ENCODE results near the gene PIEZO2.
"Not testable (repeated sequence)": the region's sequence is repeated elsewhere in the genome, so short reads cannot be mapped to it uniquely, and the experiment has no call there.

The PIEZO2 gene

GRCh38 chr18:10623606-10624005 lies 525.8 kb downstream of the PIEZO2 start:
- not testable (repeated sequence) for H3K4me2 ChIP-seq (ENCODE audit: low read depth, low read length, poor library complexity, severe bottlenecking); H3K9ac ChIP-seq (ENCODE audit: low read length); H3F3A ChIP-seq (ENCODE audit: insufficient read depth); H3K9me2 ChIP-seq (replicated peaks; ENCODE audit: insufficient read depth, low read length); H4K20me1 ChIP-seq (ENCODE audit: low read depth, low read length); H3K36me3 ChIP-seq (ENCODE audit: low read length); H2AFZ ChIP-seq (ENCODE audit: low read depth, low read length, severe bottlenecking); H3K27me3 ChIP-seq (ENCODE audit: low read length); H3K27ac ChIP-seq (ENCODE audit: low read depth, low read length); H3K79me2 ChIP-seq (ENCODE audit: insufficient read depth, low read length); H3K9me3 ChIP-seq (ENCODE audit: insufficient read depth, low read length); H3K4me3 ChIP-seq (ENCODE audit: insufficient read depth, low read length, poor library complexity, severe bottlenecking)

DNA sequence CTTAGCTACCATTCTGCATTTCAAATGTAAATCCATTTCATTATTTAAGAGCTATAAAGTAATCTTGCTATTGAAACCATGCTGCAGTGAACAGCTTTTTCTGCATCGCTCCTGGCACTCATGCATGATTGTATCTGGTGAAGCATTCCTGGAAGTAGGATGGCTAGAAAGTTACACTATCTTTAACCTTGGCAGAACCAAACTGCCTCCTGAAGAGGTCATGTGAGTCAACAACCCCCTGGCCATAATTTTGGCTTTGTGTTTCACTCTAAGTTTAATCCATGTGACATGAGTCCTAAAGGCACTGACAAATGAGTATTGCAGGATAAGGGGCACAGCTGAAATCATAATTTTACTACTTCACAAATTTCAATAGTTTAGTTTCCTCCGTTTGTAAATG lies 526.4 kb downstream of the PIEZO2 start:
- not testable (repeated sequence) for H3K79me2 ChIP-seq (ENCODE audit: insufficient read depth, low read length); H3K27me3 ChIP-seq (ENCODE audit: low read length); H3K9ac ChIP-seq (ENCODE audit: low read length); H4K20me1 ChIP-seq (ENCODE audit: low read depth, low read length); H2AFZ ChIP-seq (ENCODE audit: low read depth, low read length, severe bottlenecking); H3K36me3 ChIP-seq (ENCODE audit: low read length); H3K9me2 ChIP-seq (replicated peaks; ENCODE audit: insufficient read depth, low read length); H3K27ac ChIP-seq (ENCODE audit: low read depth, low read length); H3K4me3 ChIP-seq (ENCODE audit: insufficient read depth, low read length, poor library complexity, severe bottlenecking); H3F3A ChIP-seq (ENCODE audit: insufficient read depth); H3K9me3 ChIP-seq (ENCODE audit: insufficient read depth, low read length); H3K4me2 ChIP-seq (ENCODE audit: low read depth, low read length, poor library complexity, severe bottlenecking)

- not testable (repeated sequence) for H4K20me1 ChIP-seq (ENCODE audit: low read depth, low read length); H3K9ac ChIP-seq (ENCODE audit: low read length); H3K79me2 ChIP-seq (ENCODE audit: insufficient read depth, low read length); H3K27ac ChIP-seq (ENCODE audit: low read depth, low read length); H3K4me3 ChIP-seq (ENCODE audit: insufficient read depth, low read length, poor library complexity, severe bottlenecking); H3K36me3 ChIP-seq (ENCODE audit: low read length); H3K4me2 ChIP-seq (ENCODE audit: low read depth, low read length, poor library complexity, severe bottlenecking); H3K9me2 ChIP-seq (replicated peaks; ENCODE audit: insufficient read depth, low read length); H3K9me3 ChIP-seq (ENCODE audit: insufficient read depth, low read length); H3K27me3 ChIP-seq (ENCODE audit: low read length); H3F3A ChIP-seq (ENCODE audit: insufficient read depth); H2AFZ ChIP-seq (ENCODE audit: low read depth, low read length, severe bottlenecking)
Measured at GRCh38 chr18:10620670-10621329, 528.6 kb downstream of the PIEZO2 start.

Data from SU-DHL-6 (cell line).